ENCODE measurements around the gene TOB1.

DNA sequence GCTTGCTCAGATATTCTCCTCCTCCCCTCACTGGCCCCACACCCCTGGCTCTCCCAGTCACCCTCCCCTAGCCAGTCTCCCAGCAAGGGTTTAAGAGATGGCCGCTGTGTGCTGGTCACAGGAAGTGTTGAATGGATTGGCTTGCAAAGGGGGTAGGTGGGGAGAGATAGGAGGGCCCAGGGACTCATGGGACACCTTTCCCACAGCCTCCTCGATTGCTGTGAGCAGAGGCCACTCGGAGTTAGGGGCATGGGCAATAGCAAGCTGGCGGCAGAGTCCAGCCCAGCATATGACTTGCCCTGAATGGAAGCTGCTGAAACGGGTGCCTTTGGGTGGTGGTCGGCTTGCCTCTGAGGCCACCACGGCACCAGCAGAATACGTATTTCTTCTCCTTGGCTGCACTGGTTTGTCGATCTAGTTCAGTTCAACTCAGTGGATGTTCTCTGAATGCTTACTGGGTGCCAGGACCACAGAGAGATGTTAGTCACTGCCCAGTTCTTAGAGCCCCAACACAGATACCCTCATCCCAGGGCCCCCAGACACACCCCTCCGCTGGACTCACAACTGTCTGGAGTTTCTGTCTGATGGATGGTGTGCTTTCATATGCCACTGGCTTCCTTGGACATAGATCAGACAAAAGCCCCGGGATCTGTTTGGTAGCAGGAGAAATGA, 24.7 kb downstream of the TOB1 start:
- TF ChIP-seq POLR2A (IDR thresholded peaks at IDR 0.05), result no peak
- TF ChIP-seq, protein P1, sequence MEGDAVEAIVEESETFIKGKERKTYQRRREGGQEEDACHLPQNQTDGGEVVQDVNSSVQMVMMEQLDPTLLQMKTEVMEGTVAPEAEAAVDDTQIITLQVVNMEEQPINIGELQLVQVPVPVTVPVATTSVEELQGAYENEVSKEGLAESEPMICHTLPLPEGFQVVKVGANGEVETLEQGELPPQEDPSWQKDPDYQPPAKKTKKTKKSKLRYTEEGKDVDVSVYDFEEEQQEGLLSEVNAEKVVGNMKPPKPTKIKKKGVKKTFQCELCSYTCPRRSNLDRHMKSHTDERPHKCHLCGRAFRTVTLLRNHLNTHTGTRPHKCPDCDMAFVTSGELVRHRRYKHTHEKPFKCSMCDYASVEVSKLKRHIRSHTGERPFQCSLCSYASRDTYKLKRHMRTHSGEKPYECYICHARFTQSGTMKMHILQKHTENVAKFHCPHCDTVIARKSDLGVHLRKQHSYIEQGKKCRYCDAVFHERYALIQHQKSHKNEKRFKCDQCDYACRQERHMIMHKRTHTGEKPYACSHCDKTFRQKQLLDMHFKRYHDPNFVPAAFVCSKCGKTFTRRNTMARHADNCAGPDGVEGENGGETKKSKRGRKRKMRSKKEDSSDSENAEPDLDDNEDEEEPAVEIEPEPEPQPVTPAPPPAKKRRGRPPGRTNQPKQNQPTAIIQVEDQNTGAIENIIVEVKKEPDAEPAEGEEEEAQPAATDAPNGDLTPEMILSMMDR (IDR thresholded peaks at IDR 0.05), result no peak
